GM19193 (cell line): ENCODE measurements around the gene PLXDC2.

Experiments used
- POLR2A ChIP-seq: IDR thresholded peaks from 4 replicates; pipeline ENCODE4 v1.6.1; 2011; ENCODE audit not compliant: insufficient read depth, insufficient read length; ENCODE audit errors: extremely low read depth

The PLXDC2 gene

GRCh38 chr10:20300735-20301134 lies 484.5 kb downstream of the PLXDC2 start:
- TF ChIP-seq POLR2A = no peak

GRCh38 chr10:20302033-20302432 lies 485.8 kb downstream of the PLXDC2 start:
- no peak for TF ChIP-seq POLR2A

- TF ChIP-seq POLR2A = no peak
Measured at GRCh38 chr10:20303453-20304152, 487.4 kb downstream of the PLXDC2 start.

- no peak for TF ChIP-seq POLR2A
Measured at GRCh38 chr10:20313665-20314064, 497.4 kb downstream of the PLXDC2 start.

GRCh38 chr10:20314431-20314830 lies 498.2 kb downstream of the PLXDC2 start:
- TF ChIP-seq POLR2A = no peak

- no peak for TF ChIP-seq POLR2A
Measured at GRCh38 chr10:20327954-20328353, 511.7 kb downstream of the PLXDC2 start.

GRCh38 chr10:20330246-20330645 lies 514.0 kb downstream of the PLXDC2 start:
- TF ChIP-seq POLR2A = no peak

GRCh38 chr10:20334559-20334958 lies 518.3 kb downstream of the PLXDC2 start:
- TF ChIP-seq POLR2A = no peak
